Esophagus (tissue), 2 donors: Measurements from ENCODE around the gene TUFM. TPM values are rescaled to one million over a fixed set of nuclear protein-coding genes. Genes with fewer than 3 reads are reported as not detected.

Experiments
- H3K27ac ChIP-seq, 2 donors: one replicate each; pipeline ENCODE4 v1.5.1; 2013; ENCODE audit warnings: low read depth in 2 of 2, mild to moderate bottlenecking in 2 of 2, inconsistent platforms in 1 of 2, low read length in 1 of 2, moderate library complexity in 1 of 2
- H3K27me3 ChIP-seq, 2 donors: one replicate each; pipeline ENCODE4 v1.6.1; 2013; ENCODE audit warnings: low read length in 2 of 2, control low read depth in 1 of 2, mild to moderate bottlenecking in 1 of 2; ENCODE audit not compliant: insufficient read depth in 2 of 2, control insufficient read depth in 1 of 2
- H3K36me3 ChIP-seq, 2 donors: one replicate each; pipeline ENCODE4 v1.6.1; 2013; ENCODE audit warnings: low read length in 1 of 2; ENCODE audit not compliant: control insufficient read depth in 2 of 2, insufficient read depth in 2 of 2
- H3K4me1 ChIP-seq, 2 donors: one replicate each; pipeline ENCODE4 v1.6.1; 2013; ENCODE audit warnings: low read length in 1 of 2; ENCODE audit not compliant: control insufficient read depth in 2 of 2, insufficient read depth in 2 of 2
- H3K4me3 ChIP-seq, 2 donors: one replicate each; pipeline ENCODE4 v1.5.1; 2013; ENCODE audit warnings: low read length in 2 of 2, mild to moderate bottlenecking in 2 of 2, low read depth in 1 of 2, moderate library complexity in 1 of 2
- H3K9me3 ChIP-seq, 2 donors: one replicate each; pipeline ENCODE4 v1.6.1; 2013; ENCODE audit warnings: mild to moderate bottlenecking in 2 of 2, low read depth in 1 of 2, low read length in 1 of 2, moderate library complexity in 1 of 2; ENCODE audit not compliant: control insufficient read depth in 2 of 2, insufficient read depth in 1 of 2
- WGBS, 2 donors: extraction: QIAGEN DNeasy Blood & Tissue Kit; methylation state at CpG; one replicate each; pipeline ENCODE4 v1.1.7; 2013; 5-methylcytosine and 5-hydroxymethylcytosine counted together
- polyA plus RNA-seq, 2 donors: library from polyadenylated mRNA; stranded (reverse); fragments of 200-250 nt; gene quantifications; one replicate each; pipeline ENCODE4 v1.2.3, GENCODE V29; 2013
- donor health status: healthy with polysubstance abuse.
- donor health status: Bipolar disorder and iron deficiency.

Gene TUFM
- polyA plus RNA-seq, 2 donors = 175 to 188 TPM

GRCh38 chr16:28834873-28835863 is 11.0 kb downstream of the TUFM start:
- Histone ChIP-seq H3K4me1 (no peaks in the 10 kb centered on the region), H3K27me3 (no peaks in the 10 kb centered on the region), H3K9me3 (no peaks in the 10 kb centered on the region), H3K27ac (no peak overlapping the region), H3K4me3 (no peak overlapping the region), H3K36me3 (peaks cover 27 to 56% of the 10 kb centered on the region in 2 donors)
- 92 to 93% methylated on average over 24 to 25 of the region's 25 CpGs for WGBS, 2 donors

GRCh38 chr16:28834349-28834748 is 11.8 kb downstream of the TUFM start:
- H3K27me3 ChIP-seq = no peaks in the 10 kb centered on the region
- no peak overlapping the region for H3K27ac ChIP-seq
- peaks cover 31 to 62% of the 10 kb centered on the region in 2 donors for H3K36me3 ChIP-seq
- H3K9me3 ChIP-seq = no peaks in the 10 kb centered on the region
- H3K4me1 ChIP-seq = no peaks in the 10 kb centered on the region
- 91 to 93% methylated on average over 12 to 14 of the region's 14 CpGs for WGBS, 2 donors
- no peak overlapping the region for H3K4me3 ChIP-seq

- no peak overlapping the region for H3K4me3 ChIP-seq
- H3K36me3 ChIP-seq = peaks cover 24 to 67% of the 10 kb centered on the region in 2 donors
- no peaks in the 10 kb centered on the region for H3K4me1 ChIP-seq
- no peak overlapping the region for H3K27ac ChIP-seq
- WGBS, 2 donors = 84 to 91% methylated on average over 13 of the region's 13 CpGs
- H3K27me3 ChIP-seq = no peaks in the 10 kb centered on the region
- H3K9me3 ChIP-seq = no peaks in the 10 kb centered on the region
These were observed 15.6 kb downstream of the TUFM start for GRCh38 chr16:28830531-28830930.

GRCh38 chr16:28829747-28830146 is 16.4 kb downstream of the TUFM start:
- peaks cover 18 to 59% of the 10 kb centered on the region in 2 donors for H3K36me3 ChIP-seq
- H3K4me3 ChIP-seq = no peak overlapping the region
- no peaks in the 10 kb centered on the region for H3K27me3 ChIP-seq
- no peak overlapping the region for H3K27ac ChIP-seq
- H3K4me1 ChIP-seq = no peaks in the 10 kb centered on the region
- WGBS, 2 donors = 94 to 96% methylated on average over 13 of the region's 13 CpGs
- H3K9me3 ChIP-seq = no peaks in the 10 kb centered on the region

- H3K4me3 ChIP-seq = no peak overlapping the region
- WGBS, 2 donors = 52 to 60% methylated on average over 6 of the region's 6 CpGs
- H3K36me3 ChIP-seq = peaks cover 4 to 34% of the 10 kb centered on the region in 2 donors
- no peaks in the 10 kb centered on the region for H3K27me3 ChIP-seq
- no peaks in the 10 kb centered on the region for H3K4me1 ChIP-seq
- H3K27ac ChIP-seq = no peak overlapping the region
- H3K9me3 ChIP-seq = no peaks in the 10 kb centered on the region
These were observed 20.0 kb downstream of the TUFM start for GRCh38 chr16:28826141-28826540.

- H3K4me3 ChIP-seq = peak overlapping the region; percentile 92 to 96
These were observed 21.5 kb downstream of the TUFM start for GRCh38 chr16:28824717-28824973.

GRCh38 chr16:28823873-28824716 is 22.1 kb downstream of the TUFM start:
- H3K9me3 ChIP-seq = no peaks in the 10 kb centered on the region
- no peaks in the 10 kb centered on the region for H3K27me3 ChIP-seq
- H3K4me1 ChIP-seq = no peaks in the 10 kb centered on the region
- H3K36me3 ChIP-seq = peaks cover 0 to 17% of the 10 kb centered on the region in 2 donors
- H3K27ac ChIP-seq = peak overlapping the region; percentile 98 to 99
- 0 to 1% methylated on average over 55 to 60 of the region's 60 CpGs for WGBS, 2 donors
- peak overlapping the region; percentile 92 to 96 for H3K4me3 ChIP-seq

More at GRCh38 chr16:28824717-28824973, 21.5 kb downstream of the TUFM start:
- H3K4me1 ChIP-seq = no peaks in the 10 kb centered on the region
- 29 to 30% methylated on average over 5 of the region's 5 CpGs for WGBS, 2 donors
- H3K36me3 ChIP-seq = peaks cover 2 to 23% of the 10 kb centered on the region in 2 donors
- no peaks in the 10 kb centered on the region for H3K9me3 ChIP-seq
- H3K27ac ChIP-seq = peak overlapping the region; percentile 98 to 99
- no peaks in the 10 kb centered on the region for H3K27me3 ChIP-seq

GRCh38 chr16:28823291-28823872 is 22.8 kb downstream of the TUFM start:
- Histone ChIP-seq H3K4me3 (peak overlapping the region; percentile 92 to 96), H3K4me1 (no peaks in the 10 kb centered on the region), H3K27ac (peak overlapping the region; percentile 98 to 99), H3K27me3 (no peaks in the 10 kb centered on the region), H3K9me3 (no peaks in the 10 kb centered on the region), H3K36me3 (peaks cover 0 to 15% of the 10 kb centered on the region in 2 donors)
- 0 to 1% methylated on average over 59 to 62 of the region's 62 CpGs for WGBS, 2 donors

GRCh38 chr16:28822520-28823290 is 23.4 kb downstream of the TUFM start, which contains the start of gene ATXN2L:
Gene ATXN2L, plus strand, starts transcription at chr16:28822999. Its CDS starts 261 bp downstream, at chr16:28823260.
- peak within 1 kb of the TSS; percentile 98 to 99 for H3K27ac ChIP-seq
- no peaks in the 10 kb centered on the region for H3K9me3 ChIP-seq
- 0% methylated on average over 28 to 83 of the region's 91 CpGs for WGBS, 2 donors
- H3K4me1 ChIP-seq = no peaks in the 10 kb centered on the region
- H3K36me3 ChIP-seq = peaks cover 0 to 15% of the 10 kb centered on the region in 2 donors
- H3K27me3 ChIP-seq = no peaks in the 10 kb centered on the region
- H3K4me3 ChIP-seq = peak within 1 kb of the TSS; percentile 92 to 96
